ENCODE measurements around the gene ACTN3.
"Not testable (repeated sequence)": the region's sequence is repeated elsewhere in the genome, so short reads cannot be mapped to it uniquely, and the experiment has no call there.

The ACTN3 gene

DNA sequence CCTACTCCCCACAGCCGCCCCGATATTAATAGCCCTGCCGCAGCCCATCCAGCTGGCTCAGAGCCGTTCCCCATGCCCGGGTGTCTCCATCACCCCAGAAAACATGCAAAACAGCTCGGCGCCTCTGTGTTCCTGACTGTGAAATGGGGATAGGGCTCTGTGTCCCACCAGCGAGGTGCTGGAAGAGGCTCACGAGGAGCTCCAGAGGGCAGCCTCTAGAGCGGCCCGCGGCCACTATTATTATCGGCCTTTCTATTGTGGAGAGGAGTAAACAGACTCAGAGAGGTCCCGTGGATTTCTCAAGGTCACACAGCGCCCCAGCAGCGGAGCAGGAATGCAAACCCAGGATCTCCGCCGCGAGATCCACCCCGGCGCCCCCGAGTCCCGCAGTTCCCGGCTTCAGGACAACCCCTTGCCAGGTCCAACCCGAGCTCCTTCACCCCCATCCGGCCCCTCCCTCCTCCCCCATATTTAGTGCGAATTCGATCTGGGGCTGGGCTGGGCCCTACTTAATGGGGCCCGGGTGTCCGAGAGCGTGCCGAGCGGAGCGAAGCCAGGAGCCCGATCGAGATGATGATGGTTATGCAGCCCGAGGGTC is at the start of gene ACTN3:
Gene ACTN3, plus strand, starts transcription at position 536 of the 598 bp plus-strand sequence. Its CDS starts 35 bp downstream, at position 571.
- DNase-seq (ENCODE audit: low read depth): no peak

- DNase-seq (ENCODE audit: low read depth): no peak
These were observed 49.5 kb upstream of the ACTN3 start for GRCh38 chr11:66497206-66497605.

DNA sequence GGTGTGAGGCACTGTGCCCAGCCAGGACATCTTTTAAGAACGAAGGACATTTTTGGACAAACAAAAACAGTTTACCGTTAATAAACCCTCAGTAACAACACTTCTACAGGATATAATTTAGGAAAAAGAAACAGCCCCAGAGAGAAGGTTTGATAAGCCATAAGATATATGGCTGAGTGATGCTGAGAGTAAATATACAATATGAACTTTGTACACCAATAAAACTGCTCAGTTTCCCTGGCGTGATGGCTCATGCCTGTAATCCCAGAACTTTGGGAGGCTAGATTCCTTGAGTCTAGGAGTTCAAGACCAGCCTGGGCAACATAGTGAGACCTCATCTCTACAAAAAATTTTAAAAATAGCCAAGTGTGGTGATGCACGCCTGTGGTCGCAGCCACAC is 48.2 kb upstream of the ACTN3 start:
- no peak for DNase-seq (ENCODE audit: low read depth)

DNA sequence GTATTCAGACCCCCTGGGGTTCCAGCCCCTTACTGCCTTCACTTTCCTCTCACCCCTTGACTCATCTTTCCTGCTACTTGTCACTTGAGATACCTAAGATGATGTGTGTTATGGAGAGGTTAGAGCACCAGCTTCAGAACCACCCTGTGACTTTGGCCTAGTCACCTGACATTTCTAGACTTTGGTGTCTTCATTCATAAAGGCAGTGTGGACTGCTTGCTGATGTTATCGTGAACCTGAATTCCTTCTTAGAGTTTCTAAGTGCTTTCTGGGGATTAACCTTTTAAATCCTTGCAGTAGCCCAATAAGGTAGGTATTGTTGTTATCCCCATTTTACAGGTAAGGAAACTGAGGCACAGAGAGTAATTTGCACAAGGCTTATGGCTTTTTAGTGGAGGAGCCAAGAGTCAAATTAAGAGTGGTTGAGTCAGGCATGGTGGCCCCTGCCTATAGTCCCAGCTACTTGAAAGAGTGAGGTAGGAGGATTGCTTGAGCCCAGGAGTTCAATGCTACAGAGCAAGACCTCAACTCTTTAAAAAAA is 41.4 kb upstream of the ACTN3 start:
- DNase-seq (ENCODE audit: low read depth): no peak

DNA sequence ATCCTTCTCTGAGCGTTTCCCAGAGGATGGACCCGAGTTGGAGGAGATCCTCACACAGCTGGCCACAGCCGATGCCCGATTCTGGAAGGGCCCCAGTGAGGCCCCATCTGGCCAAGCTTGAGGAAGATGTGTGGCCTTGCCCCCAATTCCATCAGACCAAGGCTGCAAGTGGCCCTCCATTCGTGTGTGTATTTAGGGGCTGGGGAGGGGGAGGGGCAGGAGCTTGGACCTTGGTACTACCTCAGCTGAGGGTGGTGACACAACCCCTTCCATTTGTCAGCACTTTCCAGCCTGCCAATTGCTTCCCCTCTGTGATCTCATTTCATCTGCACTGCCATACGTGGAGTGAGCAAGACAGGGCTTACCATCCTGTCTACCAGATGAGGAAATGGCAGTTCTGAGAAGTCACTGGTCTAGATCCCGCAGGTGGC is 37.6 kb upstream of the ACTN3 start:
- no peak for DNase-seq (ENCODE audit: low read depth)

DNA sequence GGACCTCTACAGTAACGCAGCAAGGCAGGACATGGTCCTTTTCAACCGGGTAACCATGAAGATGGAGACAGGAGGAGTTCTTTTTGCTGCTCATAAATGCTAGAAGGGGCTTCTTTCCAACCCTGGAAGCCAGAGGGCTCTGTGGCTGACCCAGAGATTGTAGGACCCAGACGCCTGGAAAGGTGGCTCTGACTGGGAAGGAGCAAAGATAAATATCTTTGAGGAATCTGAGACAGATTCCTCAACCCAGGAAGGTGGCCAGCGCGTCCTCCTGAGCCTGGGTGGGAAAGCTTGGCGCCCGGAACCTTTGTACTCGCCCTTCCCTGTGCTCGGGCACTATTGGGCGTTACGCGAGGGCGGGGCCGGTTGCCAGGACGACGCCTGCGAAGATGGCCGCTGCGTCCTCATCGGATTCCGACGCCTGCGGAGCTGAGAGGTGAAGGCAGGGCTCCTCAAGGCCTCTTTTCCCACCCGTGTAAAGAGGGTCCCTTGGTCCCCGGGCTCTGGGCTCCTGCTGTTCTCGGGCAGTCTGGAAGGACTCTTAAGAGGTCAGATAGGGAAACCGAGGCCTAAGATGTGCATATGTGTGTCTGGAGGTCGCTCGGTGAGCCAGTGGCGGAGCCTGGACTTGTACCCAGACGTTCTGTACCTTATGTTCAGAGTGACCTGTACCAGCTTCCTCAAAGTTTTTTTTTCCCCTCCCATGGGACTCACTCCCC is 36.3 kb upstream of the ACTN3 start, which contains the start of gene BBS1:
Gene BBS1, plus strand, starts transcription at position 365 of the 719 bp plus-strand sequence. Its CDS starts 25 bp downstream, at position 390.
- peak; percentile 81 for DNase-seq (ENCODE audit: low read depth)

DNA sequence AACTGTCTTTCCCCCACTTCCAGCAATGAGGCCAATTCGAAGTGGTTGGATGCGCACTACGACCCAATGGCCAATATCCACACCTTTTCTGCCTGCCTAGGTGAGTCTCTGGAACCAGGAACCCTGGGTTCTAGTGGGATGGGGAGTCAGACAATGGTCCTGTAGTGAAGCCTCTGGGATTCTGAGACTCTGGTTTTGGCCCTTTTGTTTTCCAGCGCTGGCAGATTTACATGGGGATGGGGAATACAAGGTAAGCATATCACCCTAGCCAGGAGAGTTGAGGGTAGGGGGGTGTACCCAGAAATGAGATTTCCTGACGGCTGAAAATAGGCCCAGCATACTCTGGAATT is 35.7 kb upstream of the ACTN3 start:
- no peak for DNase-seq (ENCODE audit: low read depth)

GRCh38 chr11:66523611-66524010 is 23.1 kb upstream of the ACTN3 start:
- DNase-seq (ENCODE audit: low read depth): no peak

DNA sequence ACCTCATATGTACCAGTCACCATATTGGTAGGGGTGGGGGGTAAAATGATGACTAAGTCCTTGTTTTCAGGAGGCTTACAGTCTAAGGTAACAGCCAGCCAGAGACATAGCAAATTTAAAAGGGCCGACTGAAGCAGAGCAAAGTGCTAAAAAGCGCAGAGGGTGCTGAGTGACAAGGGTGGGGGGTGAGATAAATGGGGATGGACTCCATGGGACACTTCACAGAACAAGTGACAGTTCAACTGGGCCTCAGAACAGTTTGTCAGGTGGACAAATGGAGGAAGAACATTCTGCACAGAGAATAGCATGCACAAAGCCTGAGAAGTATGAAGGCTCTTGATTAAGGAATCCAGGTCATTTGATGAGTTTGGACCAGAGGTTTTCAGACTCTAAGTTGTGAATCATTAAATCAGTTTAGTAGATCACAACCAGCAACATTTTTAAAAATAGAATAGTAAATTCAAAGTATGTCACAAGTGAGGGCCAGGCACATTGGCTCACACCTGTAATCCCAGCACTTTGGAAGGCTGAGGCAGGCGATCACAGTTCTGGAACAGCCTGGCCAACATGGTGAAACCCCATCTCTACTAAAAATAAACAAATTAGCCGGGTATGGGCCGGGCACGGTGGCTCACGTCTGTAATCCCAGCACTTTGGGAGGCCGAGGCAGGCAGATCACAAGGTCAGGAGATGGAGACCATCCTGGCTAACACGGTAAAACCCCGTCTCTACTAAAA is 22.2 kb upstream of the ACTN3 start:
- DNase-seq (ENCODE audit: low read depth): no peak

GRCh38 chr11:66529069-66529468 is 17.6 kb upstream of the ACTN3 start:
- no peak for DNase-seq (ENCODE audit: low read depth)

GRCh38 chr11:66529655-66530054 is 17.0 kb upstream of the ACTN3 start:
- DNase-seq (ENCODE audit: low read depth): no peak

GRCh38 chr11:66530927-66531709 is 15.6 kb upstream of the ACTN3 start:
- no peak for DNase-seq (ENCODE audit: low read depth)

- DNase-seq (ENCODE audit: low read depth): no peak
These were observed 14.9 kb upstream of the ACTN3 start for GRCh38 chr11:66531841-66532240.

GRCh38 chr11:66532784-66533183 is 13.9 kb upstream of the ACTN3 start:
- DNase-seq (ENCODE audit: low read depth): no peak

DNA sequence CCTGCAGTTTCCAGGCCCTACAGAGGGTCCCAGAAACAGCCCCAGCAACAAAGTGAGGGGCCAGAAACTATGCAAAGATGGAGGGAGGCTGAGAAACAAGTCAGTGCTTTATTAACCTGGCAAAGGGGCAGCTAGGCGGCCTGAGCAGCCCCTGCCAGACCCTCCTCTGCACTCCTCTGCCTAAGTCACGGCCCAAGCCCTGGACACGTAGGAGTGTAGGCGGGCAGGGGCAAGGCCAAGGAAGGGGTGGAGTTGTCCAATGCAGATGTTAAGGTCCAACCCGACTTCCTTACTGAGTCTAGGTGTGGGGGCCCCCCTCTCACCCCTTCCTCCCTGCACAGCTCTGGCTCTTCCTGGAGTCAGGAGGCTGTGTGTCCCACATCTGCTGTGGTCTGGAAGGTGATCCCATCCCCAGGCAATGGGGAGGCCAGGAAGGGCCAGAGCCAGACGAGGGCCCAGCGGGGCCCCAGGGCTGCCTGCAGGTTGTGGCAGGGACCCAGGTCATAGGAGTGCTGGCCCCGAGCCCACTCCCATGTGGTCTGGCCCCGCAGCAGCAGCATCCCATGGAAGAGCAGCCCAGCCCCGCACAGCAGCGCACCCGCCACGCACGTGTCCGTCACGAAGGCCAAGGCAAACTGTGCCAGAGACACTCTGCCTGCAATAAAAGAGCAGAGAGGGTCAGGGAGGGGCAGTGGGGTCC is 7.4 kb upstream of the ACTN3 start:
- DNase-seq (ENCODE audit: low read depth): no peak

- no peak for DNase-seq (ENCODE audit: low read depth)
These were observed 6.9 kb upstream of the ACTN3 start for GRCh38 chr11:66539870-66540213.

DNA sequence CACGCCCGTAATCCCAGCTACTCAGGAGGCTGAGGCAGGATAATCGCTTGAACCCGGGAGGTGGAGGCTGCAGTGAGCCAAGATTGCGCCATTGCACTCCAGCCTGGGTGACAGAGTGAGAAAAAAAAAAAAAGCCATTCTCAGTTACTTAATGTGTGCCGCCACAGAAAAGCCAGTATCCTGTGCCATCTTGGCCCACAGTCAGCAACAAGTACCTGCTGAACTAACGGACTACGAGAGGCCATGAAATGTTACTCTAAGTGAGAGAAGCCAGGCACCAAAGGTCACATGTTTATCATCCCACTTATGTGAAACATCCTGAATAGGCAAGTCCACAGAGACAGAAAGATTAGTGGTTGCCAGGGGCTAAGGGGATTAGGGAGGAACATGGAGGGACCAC is 6.1 kb upstream of the ACTN3 start:
- not testable (repeated sequence) for DNase-seq (ENCODE audit: low read depth)

- no peak for DNase-seq (ENCODE audit: low read depth)
These were observed 4.8 kb upstream of the ACTN3 start for GRCh38 chr11:66541892-66542291.

- no peak for DNase-seq (ENCODE audit: low read depth)
These were observed 4.3 kb upstream of the ACTN3 start for GRCh38 chr11:66542362-66542761.

DNA sequence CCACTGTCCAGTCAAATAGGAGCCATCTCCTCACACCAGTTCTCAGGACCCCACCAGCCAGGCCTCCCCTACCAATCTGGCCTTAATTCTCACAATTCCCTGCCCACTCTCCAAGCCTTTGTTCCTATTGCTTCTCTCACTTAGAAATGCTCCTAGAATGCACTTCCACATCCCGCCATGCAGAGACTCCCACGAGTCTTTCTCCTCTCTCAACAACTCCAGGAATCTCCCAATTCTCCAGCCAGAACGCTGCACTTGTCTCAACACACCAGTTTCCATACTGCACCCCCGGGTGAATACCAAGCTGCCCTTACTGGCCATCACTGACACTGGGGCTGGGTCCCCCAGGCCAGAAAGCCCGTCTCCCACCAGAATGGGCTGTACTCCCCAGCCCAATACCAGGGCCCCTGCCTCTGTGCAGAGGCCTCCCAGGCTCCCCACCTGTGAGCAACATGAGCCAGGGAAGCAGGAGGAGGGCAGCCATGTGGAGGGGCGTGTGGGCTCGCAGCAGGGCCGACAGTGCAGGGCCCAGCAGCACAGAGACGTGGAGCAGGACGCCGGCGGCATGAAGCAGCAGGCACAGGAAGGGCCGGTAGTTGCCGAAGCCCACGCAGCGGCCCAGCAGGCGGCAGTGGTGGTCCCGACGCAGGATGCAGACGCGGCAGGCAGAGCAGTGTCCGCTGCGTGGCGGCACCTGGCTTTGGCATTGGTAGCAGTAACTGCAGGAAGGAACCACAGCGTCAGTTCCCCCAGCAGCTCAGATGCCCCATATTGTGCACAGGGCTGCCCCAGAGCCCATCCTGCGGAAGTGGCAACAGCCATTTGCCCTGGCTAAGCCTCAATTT is 3.2 kb upstream of the ACTN3 start:
- DNase-seq (ENCODE audit: low read depth): peak; percentile 52

GRCh38 chr11:66544952-66545351 is 1.8 kb upstream of the ACTN3 start:
- not testable (repeated sequence) for DNase-seq (ENCODE audit: low read depth)

Measured in activated T-cell treated with anti-CD3 and anti-CD28 coated beads for 48 hours (primary cell).